Stimulated activated CD4-positive, alpha-beta T cell treated with anti-CD3 and anti-CD28 coated beads, Interleukin-4, amount 100 ng/mL, for 24 hours (primary cell): ENCODE data around the gene PTPRJ.

Source experiments
- DNase-seq: peaks from one replicate; pipeline ENCODE4 v3.0.0-alpha.2; 2020

Gene PTPRJ

DNA sequence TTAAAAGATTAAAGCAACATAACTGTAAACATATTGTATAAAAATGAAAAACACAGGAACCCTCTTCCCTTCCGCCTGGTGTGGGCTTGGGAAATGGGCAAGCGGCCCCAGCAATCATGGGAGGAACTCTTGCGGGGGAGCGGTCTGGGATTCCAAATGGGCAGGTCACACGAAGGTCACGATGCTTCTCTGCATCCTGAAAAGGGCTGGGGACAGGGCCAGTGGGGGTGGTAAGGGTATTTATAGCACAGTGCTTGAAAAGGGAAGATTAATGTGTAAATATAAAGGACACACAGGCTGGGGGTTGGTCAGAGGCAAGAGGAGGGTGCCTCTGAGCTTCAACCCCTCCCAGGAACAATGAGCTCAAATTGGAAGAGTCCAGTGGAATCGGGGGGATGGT, 189.4 kb downstream of the PTPRJ start:
- no peak for DNase-seq

DNA sequence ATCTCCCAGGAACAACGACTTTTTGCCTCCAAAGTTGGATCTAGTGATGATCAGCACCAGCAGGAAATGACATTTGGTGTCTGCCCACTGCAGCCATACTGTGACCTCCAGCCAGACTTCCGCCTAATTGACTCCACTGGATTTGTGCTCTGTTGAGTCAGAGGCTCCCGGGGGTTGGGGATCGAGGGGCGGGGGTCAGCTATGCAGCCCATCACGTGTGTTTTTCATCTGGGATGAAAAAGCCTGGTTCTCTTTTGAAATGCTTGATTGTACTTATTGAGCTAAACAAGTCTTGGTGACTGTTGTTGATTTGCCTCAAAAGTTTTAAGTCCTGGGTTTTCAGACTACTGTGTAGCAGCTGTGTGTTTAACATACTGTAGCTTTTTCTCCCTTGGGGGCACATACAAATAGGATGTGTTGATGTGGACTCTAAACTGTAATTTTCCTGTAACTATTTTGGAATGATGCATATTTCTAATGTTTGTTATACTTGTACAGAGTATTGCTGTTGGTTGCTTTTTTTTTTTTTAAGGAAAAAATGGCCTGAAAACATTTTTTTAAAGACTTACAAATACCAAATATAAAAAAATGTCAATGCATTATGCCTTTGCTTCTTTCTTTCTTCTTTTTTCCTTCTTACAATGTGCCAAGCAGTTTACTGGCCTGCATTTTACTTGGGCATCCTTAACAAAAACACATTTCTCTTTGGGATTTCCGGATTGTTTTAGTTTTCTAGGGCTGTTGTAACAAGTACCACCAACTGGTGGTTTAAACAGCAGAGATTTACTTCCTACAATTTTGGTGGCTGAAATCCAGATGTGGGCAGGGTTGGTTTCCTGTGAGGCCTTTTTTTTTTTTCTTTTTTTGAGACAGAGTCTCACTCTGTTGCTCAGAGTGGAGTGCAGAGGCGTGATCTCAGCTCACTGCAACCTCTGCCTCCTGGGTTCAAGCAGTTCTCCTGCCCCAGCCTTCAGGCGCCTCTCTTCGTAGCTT, 190.2 kb downstream of the PTPRJ start:
- no peak for DNase-seq

DNA sequence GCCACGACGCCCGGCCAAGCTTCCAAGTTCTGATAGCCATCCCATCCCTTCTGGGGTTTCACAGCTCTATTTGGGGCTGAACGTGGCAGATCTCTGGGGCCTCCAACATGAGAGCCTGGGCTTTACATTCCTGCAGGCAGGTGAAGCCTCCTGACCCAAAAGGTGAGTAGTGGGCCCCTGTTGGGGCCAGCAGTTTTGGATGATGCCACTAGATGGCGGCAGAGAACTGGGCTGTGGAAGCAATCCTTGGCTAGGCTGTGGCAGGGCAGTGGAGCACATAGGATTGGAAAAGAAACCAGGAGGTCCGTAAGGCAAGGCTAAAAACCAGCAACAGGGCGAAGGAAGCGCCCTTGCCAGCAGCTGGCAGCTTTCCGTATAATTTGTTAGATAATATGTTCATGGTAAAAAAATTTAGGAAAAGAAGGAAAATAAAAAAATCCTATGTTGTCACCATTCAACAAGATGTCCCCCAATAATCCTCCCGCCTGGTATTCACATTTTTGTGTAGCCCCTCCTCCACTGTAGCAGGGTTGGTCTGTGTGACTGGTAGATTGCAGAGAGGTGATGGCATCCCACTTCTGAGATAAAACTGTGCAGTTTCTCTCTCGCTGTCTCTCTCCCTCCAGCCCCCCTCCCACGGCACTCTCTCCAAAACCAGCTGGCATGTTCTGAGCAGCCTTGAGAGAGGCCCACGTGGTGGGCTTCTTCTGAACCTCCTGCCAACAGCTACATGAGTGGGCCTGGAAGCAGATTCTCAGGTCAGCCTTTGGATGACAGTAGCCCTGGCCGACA, 192.7 kb downstream of the PTPRJ start:
- peak; percentile 68 for DNase-seq

DNA sequence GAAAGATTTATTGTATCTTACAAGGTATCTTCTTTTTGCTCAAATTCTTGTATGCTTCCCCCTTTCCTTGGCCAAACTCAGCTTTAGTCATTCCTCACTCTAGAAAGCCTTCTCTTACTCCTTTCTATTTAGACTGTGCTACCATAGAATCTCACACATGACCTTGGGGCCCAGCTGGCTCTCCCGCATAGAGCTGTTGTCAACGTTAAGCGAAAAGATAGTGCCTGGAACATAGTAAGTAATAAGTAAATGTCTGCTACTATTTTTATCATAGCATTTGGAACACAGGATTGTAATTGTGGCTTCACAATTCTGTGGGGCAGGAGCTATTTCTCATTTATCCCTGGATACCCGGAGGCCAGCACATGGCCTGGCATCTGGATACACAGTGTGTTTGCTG, 197.3 kb downstream of the PTPRJ start:
- DNase-seq = no peak

DNA sequence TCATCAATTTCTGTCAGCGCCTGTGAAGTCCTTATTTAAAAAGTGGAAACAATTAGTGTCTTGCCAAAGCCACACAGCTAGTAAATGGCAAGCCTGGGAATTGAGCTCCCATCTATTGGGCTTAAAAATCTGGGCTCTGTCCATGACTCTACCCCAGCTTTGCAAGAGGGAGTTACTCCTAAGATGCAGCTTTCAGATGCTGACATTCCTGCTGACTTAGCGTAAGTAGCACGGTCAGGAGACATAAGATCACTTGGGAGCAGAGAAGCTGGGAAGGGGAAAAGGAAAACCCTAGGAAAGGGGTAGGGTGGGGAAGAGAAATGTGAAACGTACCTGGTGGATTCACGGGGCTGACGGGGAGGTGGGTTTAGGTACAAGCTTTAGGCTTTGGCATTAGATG, 200.3 kb downstream of the PTPRJ start:
- DNase-seq = no peak

DNA sequence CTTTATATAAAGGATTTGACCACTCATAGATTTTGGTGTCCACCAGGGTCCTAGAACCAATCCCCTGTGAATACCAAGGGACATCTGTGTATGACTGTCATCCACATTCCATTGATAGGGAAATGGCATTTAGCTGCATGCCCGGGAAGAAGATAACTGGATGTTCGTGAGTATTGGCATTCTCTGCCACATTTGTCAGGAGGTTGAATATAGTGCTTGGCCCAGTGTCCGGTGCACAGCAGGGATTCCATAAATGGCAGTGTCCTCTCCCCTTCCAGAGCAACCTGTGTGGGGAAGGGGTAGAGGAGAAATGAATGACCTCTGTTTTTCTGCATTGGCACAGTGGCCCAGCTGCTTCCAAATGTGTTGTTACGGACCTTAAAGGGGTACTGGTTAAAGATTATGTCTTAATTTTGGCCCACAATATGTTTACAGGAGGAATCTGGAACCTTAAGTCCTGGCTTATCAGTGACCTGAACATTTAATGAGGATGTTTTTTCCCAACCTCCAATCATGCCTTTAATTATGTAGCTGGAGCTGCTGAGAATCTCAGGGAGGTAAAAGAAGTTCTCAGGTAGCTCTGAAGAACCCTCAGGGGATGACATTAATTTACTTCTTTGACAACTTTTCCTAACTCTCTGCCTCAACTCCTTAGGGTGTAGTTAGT, 202.6 kb downstream of the PTPRJ start:
- DNase-seq = no peak

DNA sequence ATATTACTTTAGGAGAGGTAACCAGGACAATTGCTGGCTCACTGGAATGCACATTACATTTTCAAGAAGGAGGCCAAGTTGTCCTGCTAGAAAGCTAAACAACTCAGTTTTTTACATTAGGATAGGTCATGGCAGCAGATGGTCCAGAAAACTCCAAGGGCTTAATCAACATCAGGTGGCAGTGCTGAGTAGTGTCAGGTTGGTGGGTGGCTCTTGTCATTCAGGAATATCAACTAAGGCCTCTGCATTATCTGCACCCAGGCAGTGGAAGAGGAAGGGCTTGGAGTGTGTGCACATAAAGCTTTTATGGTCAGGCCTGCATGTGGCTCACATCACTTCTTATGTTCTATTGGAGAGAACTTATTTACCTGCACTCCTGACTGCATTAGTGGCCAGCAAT, 204.1 kb downstream of the PTPRJ start:
- no peak for DNase-seq

DNA sequence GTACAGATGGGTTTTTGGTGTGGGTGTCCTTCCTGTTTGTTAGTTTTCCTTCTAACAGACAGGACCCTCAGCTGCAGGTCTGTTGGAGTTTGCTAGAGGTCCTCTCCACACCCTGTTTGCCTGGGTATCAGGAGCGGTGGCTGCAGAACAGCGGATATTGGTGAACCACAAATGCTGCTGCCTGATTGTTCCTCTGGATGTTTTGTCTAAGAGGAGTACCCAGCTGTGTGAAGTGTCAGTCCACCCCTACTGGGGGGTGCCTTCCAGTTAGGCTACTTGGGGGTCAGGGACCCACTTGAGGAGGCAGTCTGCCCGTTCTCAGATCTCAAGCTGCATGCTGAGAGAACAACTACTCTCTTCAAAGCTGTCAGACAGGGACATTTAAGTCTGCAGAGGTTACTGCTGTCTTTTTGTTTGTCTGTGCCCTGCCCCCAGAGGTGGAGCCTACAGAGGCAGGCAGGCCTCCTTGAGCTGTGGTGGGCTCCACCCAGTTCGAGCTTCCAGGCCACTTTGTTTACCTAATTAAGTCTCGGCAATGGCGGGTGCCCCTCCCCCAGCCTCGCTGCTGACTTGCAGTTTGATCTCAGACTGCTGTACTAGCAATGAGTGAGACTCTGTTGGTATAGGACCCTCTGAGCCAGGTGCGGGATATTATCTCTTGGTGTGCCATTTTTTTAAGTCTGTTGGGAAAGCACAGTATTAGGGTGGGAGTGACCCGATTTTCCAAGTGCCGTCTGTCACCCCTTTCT, 210.7 kb downstream of the PTPRJ start:
- DNase-seq = peak; percentile 27

DNA sequence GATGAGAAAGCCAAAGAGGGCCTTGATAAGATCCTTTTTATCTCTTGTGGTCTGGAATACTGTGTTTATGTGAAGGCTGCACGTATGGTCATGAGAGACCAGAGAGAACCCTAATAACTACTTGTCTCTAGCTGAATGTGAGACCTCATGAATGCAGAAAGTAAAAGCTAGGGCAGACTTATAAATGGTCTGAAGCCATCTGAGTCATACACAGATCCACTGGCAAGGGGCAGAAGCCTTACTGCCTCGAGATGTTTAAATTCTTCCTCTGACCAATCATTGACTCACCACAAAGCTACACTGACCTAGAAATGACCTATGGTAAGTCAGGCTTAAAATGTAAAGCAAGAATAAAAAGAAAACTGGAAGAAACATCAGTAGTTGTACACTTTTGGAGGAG, 213.5 kb downstream of the PTPRJ start:
- no peak for DNase-seq

DNA sequence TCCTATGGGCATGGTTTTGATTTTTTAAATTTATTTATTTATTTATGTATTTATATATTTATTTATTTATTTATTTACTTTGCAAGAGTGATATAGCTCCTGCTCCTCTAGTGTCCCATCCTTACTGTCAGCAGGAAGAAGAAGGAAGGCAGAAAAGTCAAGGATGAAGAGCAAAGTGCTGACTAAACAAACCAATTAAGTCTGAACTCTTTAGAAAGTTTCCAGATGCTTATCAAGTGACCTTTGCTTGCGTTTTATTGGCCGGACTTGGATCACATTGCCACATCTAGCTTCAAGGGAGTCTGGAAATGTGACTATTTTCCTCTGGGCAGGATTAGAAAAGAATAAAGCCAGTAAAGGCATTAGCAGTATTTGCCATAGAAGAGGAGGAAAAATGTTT, 227.5 kb downstream of the PTPRJ start:
- no peak for DNase-seq

DNA sequence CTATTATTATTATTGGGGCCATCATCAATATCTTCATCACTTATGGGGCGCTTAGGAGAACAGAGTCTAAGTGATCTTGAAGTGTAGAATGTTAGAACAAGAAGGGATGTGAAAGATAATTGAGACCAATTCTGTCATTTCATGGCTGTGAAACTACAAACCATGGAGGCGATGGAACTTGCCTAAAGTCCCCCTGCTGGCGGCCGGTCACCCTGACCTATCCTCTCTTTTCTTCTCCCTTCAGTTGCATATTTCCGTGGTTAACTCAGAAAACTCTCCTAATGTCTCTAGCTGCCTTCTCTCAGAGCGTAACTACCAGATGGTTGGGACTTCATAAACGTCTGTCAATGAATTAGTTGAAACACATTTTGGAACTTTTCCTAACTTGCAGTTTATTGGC, 229.7 kb downstream of the PTPRJ start:
- DNase-seq = no peak

DNA sequence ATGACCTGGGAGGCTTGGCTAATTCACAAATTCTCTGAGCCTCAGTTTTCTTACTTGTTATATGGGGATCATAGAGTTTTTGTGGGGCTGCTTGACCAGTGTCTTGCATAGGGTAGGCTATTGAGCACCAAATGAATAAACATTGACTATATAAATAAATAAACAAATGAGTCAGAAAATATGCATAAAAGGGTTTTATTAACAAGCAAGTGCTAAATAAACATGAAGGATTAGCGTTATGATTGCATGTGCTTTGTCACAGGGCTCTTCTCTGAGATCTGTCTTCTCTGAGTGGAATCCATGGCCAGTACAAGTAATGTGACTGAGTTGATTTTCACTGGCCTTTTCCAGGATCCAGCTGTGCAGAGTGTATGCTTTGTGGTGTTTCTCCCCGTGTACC, 236.2 kb downstream of the PTPRJ start, which contains the start of gene OR4B1:
TSS of gene OR4B1 (plus strand) at position 301 of the 400 bp plus-strand sequence. CDS start at position 301, 0 bp downstream.
- no peak for DNase-seq
